ENCODE results near the gene SNX30.
"Not testable (repeated sequence)": the region's sequence is repeated elsewhere in the genome, so short reads cannot be mapped to it uniquely, and the experiment has no call there.

Gene SNX30

GRCh38 chr9:112750016-112750763 lies at the start of gene SNX30:
Gene SNX30, plus strand, starts transcription at chr9:112750760. Its CDS starts 242 bp downstream, at chr9:112751002.
- H3K9me3 ChIP-seq (ENCODE audit: control insufficient read depth in 2 of 2, low read length in 2 of 2): no peaks in the 10 kb centered on the region
- H3K4me1 ChIP-seq (ENCODE audit: control insufficient read depth, insufficient read depth, low read length): peaks cover 43% of the 10 kb centered on the region
- no peaks in the 10 kb centered on the region for H3K27me3 ChIP-seq (ENCODE audit: control insufficient read depth in 1 of 2, insufficient read depth in 2 of 2, low read length in 2 of 2)
- H3K27ac ChIP-seq (ENCODE audit: low read length): peak within 1 kb of the TSS; percentile 70
- no peaks in the 10 kb centered on the region for H3K36me3 ChIP-seq (ENCODE audit: control insufficient read depth in 2 of 2, insufficient read depth in 2 of 2, low read length in 2 of 2)
- H3K4me3 ChIP-seq (ENCODE audit: low read length in 2 of 2): peak within 1 kb of the TSS; percentile 86 to 96
- peak within 1 kb of the TSS; percentile 64 to 78 for H3K9ac ChIP-seq (ENCODE audit: low read length in 2 of 2)

- Histone ChIP-seq H3K27ac (ENCODE audit: low read length) (no peak overlapping the region), H3K27me3 (ENCODE audit: control insufficient read depth in 1 of 2, insufficient read depth in 2 of 2, low read length in 2 of 2) (no peaks in the 10 kb centered on the region), H3K9me3 (ENCODE audit: control insufficient read depth in 2 of 2, low read length in 2 of 2) (no peaks in the 10 kb centered on the region), H3K4me3 (ENCODE audit: low read length in 2 of 2) (no peak overlapping the region), H3K4me1 (ENCODE audit: control insufficient read depth, insufficient read depth, low read length) (no peaks in the 10 kb centered on the region), H3K36me3 (ENCODE audit: control insufficient read depth in 2 of 2, insufficient read depth in 2 of 2, low read length in 2 of 2) (no peaks in the 10 kb centered on the region), H3K9ac (ENCODE audit: low read length in 2 of 2) (no peak overlapping the region)
Observed at GRCh38 chr9:112703304-112703703, 47.3 kb upstream of the SNX30 start.

GRCh38 chr9:112705768-112706427 lies 44.7 kb upstream of the SNX30 start:
- Histone ChIP-seq H3K27ac (ENCODE audit: low read length) (no peak overlapping the region), H3K36me3 (ENCODE audit: control insufficient read depth in 2 of 2, insufficient read depth in 2 of 2, low read length in 2 of 2) (peaks cover 0 to 3% of the 10 kb centered on the region in 2 donors), H3K9me3 (ENCODE audit: control insufficient read depth in 2 of 2, low read length in 2 of 2) (no peaks in the 10 kb centered on the region), H3K9ac (ENCODE audit: low read length in 2 of 2) (no peak overlapping the region), H3K4me1 (ENCODE audit: control insufficient read depth, insufficient read depth, low read length) (no peaks in the 10 kb centered on the region), H3K4me3 (ENCODE audit: low read length in 2 of 2) (no peak overlapping the region), H3K27me3 (ENCODE audit: control insufficient read depth in 1 of 2, insufficient read depth in 2 of 2, low read length in 2 of 2) (no peaks in the 10 kb centered on the region)

- peaks cover 0 to 6% of the 10 kb centered on the region in 2 donors for H3K36me3 ChIP-seq (ENCODE audit: control insufficient read depth in 2 of 2, insufficient read depth in 2 of 2, low read length in 2 of 2)
- H3K4me3 ChIP-seq (ENCODE audit: low read length in 2 of 2): no peak overlapping the region
- no peaks in the 10 kb centered on the region for H3K9me3 ChIP-seq (ENCODE audit: control insufficient read depth in 2 of 2, low read length in 2 of 2)
- no peak overlapping the region for H3K9ac ChIP-seq (ENCODE audit: low read length in 2 of 2)
- H3K27me3 ChIP-seq (ENCODE audit: control insufficient read depth in 1 of 2, insufficient read depth in 2 of 2, low read length in 2 of 2): no peaks in the 10 kb centered on the region
- H3K4me1 ChIP-seq (ENCODE audit: control insufficient read depth, insufficient read depth, low read length): no peaks in the 10 kb centered on the region
- no peak overlapping the region for H3K27ac ChIP-seq (ENCODE audit: low read length)
Observed at GRCh38 chr9:112711050-112711689, 39.4 kb upstream of the SNX30 start.

- H3K27me3 ChIP-seq (ENCODE audit: control insufficient read depth in 1 of 2, insufficient read depth in 2 of 2, low read length in 2 of 2): no peaks in the 10 kb centered on the region
- no peak overlapping the region for H3K9ac ChIP-seq (ENCODE audit: low read length in 2 of 2)
- H3K9me3 ChIP-seq (ENCODE audit: control insufficient read depth in 2 of 2, low read length in 2 of 2): no peaks in the 10 kb centered on the region
- H3K4me3 ChIP-seq (ENCODE audit: low read length in 2 of 2): no peak overlapping the region
- peaks cover 0 to 6% of the 10 kb centered on the region in 2 donors for H3K36me3 ChIP-seq (ENCODE audit: control insufficient read depth in 2 of 2, insufficient read depth in 2 of 2, low read length in 2 of 2)
- peaks cover 8% of the 10 kb centered on the region for H3K4me1 ChIP-seq (ENCODE audit: control insufficient read depth, insufficient read depth, low read length)
- no peak overlapping the region for H3K27ac ChIP-seq (ENCODE audit: low read length)
Observed at GRCh38 chr9:112712678-112713077, 37.9 kb upstream of the SNX30 start.

- Histone ChIP-seq H3K27ac (ENCODE audit: low read length) (peak within 1 kb of the TSS; percentile 66), H3K9ac (ENCODE audit: low read length in 2 of 2) (peak within 1 kb of the TSS; percentile 89 to 94), H3K9me3 (ENCODE audit: control insufficient read depth in 2 of 2, low read length in 2 of 2) (no peaks in the 10 kb centered on the region), H3K4me1 (ENCODE audit: control insufficient read depth, insufficient read depth, low read length) (peaks cover 8% of the 10 kb centered on the region), H3K36me3 (ENCODE audit: control insufficient read depth in 2 of 2, insufficient read depth in 2 of 2, low read length in 2 of 2) (peaks cover 0 to 3% of the 10 kb centered on the region in 2 donors), H3K4me3 (ENCODE audit: low read length in 2 of 2) (peak within 1 kb of the TSS; percentile 94 to 99), H3K27me3 (ENCODE audit: control insufficient read depth in 1 of 2, insufficient read depth in 2 of 2, low read length in 2 of 2) (no peaks in the 10 kb centered on the region)
Observed at GRCh38 chr9:112717661-112718331, 32.8 kb upstream of the SNX30 start, which contains the start of gene INIP. Gene INIP, minus strand, starts transcription at chr9:112718117. Its CDS starts 1,632 bp downstream, at chr9:112716485.

GRCh38 chr9:112719241-112719691 lies 31.3 kb upstream of the SNX30 start:
- no peak overlapping the region for H3K9ac ChIP-seq (ENCODE audit: low read length in 2 of 2)
- peaks cover 8% of the 10 kb centered on the region for H3K4me1 ChIP-seq (ENCODE audit: control insufficient read depth, insufficient read depth, low read length)
- H3K27ac ChIP-seq (ENCODE audit: low read length): no peak overlapping the region
- peaks cover 0 to 3% of the 10 kb centered on the region in 2 donors for H3K36me3 ChIP-seq (ENCODE audit: control insufficient read depth in 2 of 2, insufficient read depth in 2 of 2, low read length in 2 of 2)
- no peaks in the 10 kb centered on the region for H3K9me3 ChIP-seq (ENCODE audit: control insufficient read depth in 2 of 2, low read length in 2 of 2)
- no peak overlapping the region for H3K4me3 ChIP-seq (ENCODE audit: low read length in 2 of 2)
- no peaks in the 10 kb centered on the region for H3K27me3 ChIP-seq (ENCODE audit: control insufficient read depth in 1 of 2, insufficient read depth in 2 of 2, low read length in 2 of 2)

- Histone ChIP-seq H3K9me3 (ENCODE audit: control insufficient read depth in 2 of 2, low read length in 2 of 2) (no peaks in the 10 kb centered on the region), H3K4me3 (ENCODE audit: low read length in 2 of 2) (no peak overlapping the region), H3K4me1 (ENCODE audit: control insufficient read depth, insufficient read depth, low read length) (peaks cover 8% of the 10 kb centered on the region), H3K27me3 (ENCODE audit: control insufficient read depth in 1 of 2, insufficient read depth in 2 of 2, low read length in 2 of 2) (no peaks in the 10 kb centered on the region), H3K9ac (ENCODE audit: low read length in 2 of 2) (no peak overlapping the region), H3K27ac (ENCODE audit: low read length) (no peak overlapping the region), H3K36me3 (ENCODE audit: control insufficient read depth in 2 of 2, insufficient read depth in 2 of 2, low read length in 2 of 2) (peaks cover 0 to 3% of the 10 kb centered on the region in 2 donors)
Observed at GRCh38 chr9:112719696-112720095, 30.9 kb upstream of the SNX30 start.

- Histone ChIP-seq H3K9me3 (ENCODE audit: control insufficient read depth in 2 of 2, low read length in 2 of 2) (no peaks in the 10 kb centered on the region), H3K36me3 (ENCODE audit: control insufficient read depth in 2 of 2, insufficient read depth in 2 of 2, low read length in 2 of 2) (no peaks in the 10 kb centered on the region), H3K27ac (ENCODE audit: low read length) (no peak overlapping the region), H3K9ac (ENCODE audit: low read length in 2 of 2) (no peak overlapping the region), H3K4me1 (ENCODE audit: control insufficient read depth, insufficient read depth, low read length) (peaks cover 8% of the 10 kb centered on the region), H3K4me3 (ENCODE audit: low read length in 2 of 2) (no peak overlapping the region), H3K27me3 (ENCODE audit: control insufficient read depth in 1 of 2, insufficient read depth in 2 of 2, low read length in 2 of 2) (no peaks in the 10 kb centered on the region)
Observed at GRCh38 chr9:112720113-112720780, 30.3 kb upstream of the SNX30 start.

- H3K9me3 ChIP-seq (ENCODE audit: control insufficient read depth in 2 of 2, low read length in 2 of 2); H3K27me3 ChIP-seq (ENCODE audit: control insufficient read depth in 1 of 2, insufficient read depth in 2 of 2, low read length in 2 of 2); H3K4me3 ChIP-seq (ENCODE audit: low read length in 2 of 2); H3K9ac ChIP-seq (ENCODE audit: low read length in 2 of 2); H3K4me1 ChIP-seq (ENCODE audit: control insufficient read depth, insufficient read depth, low read length); H3K36me3 ChIP-seq (ENCODE audit: control insufficient read depth in 2 of 2, insufficient read depth in 2 of 2, low read length in 2 of 2); H3K27ac ChIP-seq (ENCODE audit: low read length): not testable (repeated sequence)
Observed at GRCh38 chr9:112722749-112723148, 27.8 kb upstream of the SNX30 start.
